Right atrium auricular region (tissue), 2 donors: ENCODE results near the gene DCDC2B. TPM values are rescaled to one million over a fixed set of nuclear protein-coding genes. Genes with fewer than 3 reads are reported as not detected.
"Not testable (repeated sequence)": the region's sequence is repeated elsewhere in the genome, so short reads cannot be mapped to it uniquely, and the experiment has no call there.

Experiments used
- DNase-seq: peaks from one replicate; pipeline ENCODE4 v3.0.0-alpha.2; 2019; ENCODE audit warnings: low spot score
- H3K27ac ChIP-seq, 2 donors: fragments of 200-600 bp; sonication (generic); 1 replicate in 1 of 2; 2 replicates in 1 of 2; pipeline ENCODE4 v1.5.1; 2016 to 2019
- H3K27me3 ChIP-seq, 2 donors: fragments of 200-600 bp; sonication (generic); one replicate each; pipeline versions ENCODE4 v1.5.1 to v1.6.0; 2017 to 2019
- H3K36me3 ChIP-seq: fragments of 200-600 bp; sonication (generic); one replicate; pipeline ENCODE4 v1.5.1; 2016
- H3K4me1 ChIP-seq, 2 donors: fragments of 200-600 bp; sonication (generic); one replicate each; pipeline versions ENCODE4 v1.5.1 to v1.6.0; 2017 to 2019
- H3K4me3 ChIP-seq, 2 donors: fragments of 200-600 bp; sonication (generic); 1 replicate in 1 of 2; 2 replicates in 1 of 2; pipeline ENCODE4 v1.5.1; 2017 to 2019; ENCODE audit warnings: mild to moderate bottlenecking in 1 of 2, moderate library complexity in 1 of 2
- H3K9me3 ChIP-seq, 2 donors: fragments of 200-600 bp; sonication (generic); one replicate each; pipeline ENCODE4 v1.5.1; 2019
- CTCF ChIP-seq, 2 donors: fragments of 200-600 bp; sonication (generic); IDR thresholded peaks; one replicate each; pipeline ENCODE4 v1.5.1; 2019; ENCODE audit warnings: antibody characterized with exemption in 2 of 2
- total RNA-seq, 2 donors: library from RNA; depleted of rRNA; stranded (reverse); fragments of >200 nt; gene quantifications; one replicate each; pipeline ENCODE4 v1.1.0, GENCODE V29; 2016

Gene DCDC2B
- total RNA-seq, 2 donors from 2014 or later: not detected

DNA sequence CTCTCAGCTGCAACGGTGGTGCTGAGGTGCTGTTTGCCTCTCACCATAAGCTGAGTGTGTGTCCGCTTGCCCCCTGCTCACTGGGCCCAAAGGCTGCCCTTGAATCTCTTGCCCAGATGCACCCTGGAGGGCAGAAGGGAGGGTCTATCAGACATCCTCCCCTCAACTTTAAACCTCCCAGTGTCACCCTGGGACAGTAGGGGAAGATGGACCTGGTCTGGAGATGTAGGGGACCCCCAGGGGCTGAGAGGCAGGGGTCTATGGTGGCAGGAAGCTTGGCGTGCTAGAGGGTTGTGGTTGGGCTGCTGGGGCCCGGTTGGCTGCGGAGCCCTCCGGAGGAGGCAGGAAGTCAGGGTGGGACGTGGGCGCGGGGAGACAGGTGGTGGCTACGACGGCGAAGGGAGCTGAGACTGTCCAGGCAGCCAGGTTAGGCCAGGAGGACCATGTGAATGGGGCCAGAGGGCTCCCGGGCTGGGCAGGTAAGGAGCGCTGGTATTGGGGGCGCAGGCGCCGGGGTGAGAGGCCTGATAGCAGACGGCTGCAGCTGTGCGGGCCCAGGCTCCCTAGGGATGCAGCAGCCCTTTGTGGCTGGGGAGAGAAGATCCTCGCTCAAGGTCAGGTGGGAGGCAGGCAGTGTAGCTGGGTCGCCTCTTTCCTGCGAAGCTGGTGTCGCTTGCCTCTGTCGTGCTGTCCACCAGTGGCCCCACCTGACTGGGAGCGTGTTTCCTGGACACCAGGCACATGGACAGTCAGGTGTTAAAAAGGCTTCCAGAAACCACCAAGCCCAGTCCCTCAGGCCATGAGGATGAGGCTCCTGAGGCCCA lies 42.2 kb downstream of the DCDC2B start, which contains the start of gene LCK:
Gene LCK, plus strand, starts transcription at position 373 of the 824 bp plus-strand sequence. CDS start 23,065 bp downstream, outside the sequence.
- no peaks in the 10 kb centered on the region for H3K9me3 ChIP-seq
- no peaks in the 10 kb centered on the region for H3K36me3 ChIP-seq
- DNase-seq: no peak
- no peaks in the 10 kb centered on the region for H3K27me3 ChIP-seq
- no peak for TF ChIP-seq CTCF (IDR thresholded peaks at IDR 0.05)
- H3K4me3 ChIP-seq: no peak within 1 kb of the TSS
- H3K4me1 ChIP-seq: peaks cover 0 to 54% of the 10 kb centered on the region in 2 donors
- peak within 1 kb of the TSS; percentile 59 to 66 for H3K27ac ChIP-seq

- Histone ChIP-seq H3K4me1 (peaks cover 0 to 17% of the 10 kb centered on the region in 2 donors), H3K27ac (no peak overlapping the region), H3K27me3 (no peaks in the 10 kb centered on the region), H3K36me3 (no peaks in the 10 kb centered on the region), H3K9me3 (no peaks in the 10 kb centered on the region), H3K4me3 (no peak overlapping the region)
- no peak for DNase-seq
- no peak for TF ChIP-seq CTCF (IDR thresholded peaks at IDR 0.05)
Observed at GRCh38 chr1:32255072-32256071, 46.5 kb downstream of the DCDC2B start.

DNA sequence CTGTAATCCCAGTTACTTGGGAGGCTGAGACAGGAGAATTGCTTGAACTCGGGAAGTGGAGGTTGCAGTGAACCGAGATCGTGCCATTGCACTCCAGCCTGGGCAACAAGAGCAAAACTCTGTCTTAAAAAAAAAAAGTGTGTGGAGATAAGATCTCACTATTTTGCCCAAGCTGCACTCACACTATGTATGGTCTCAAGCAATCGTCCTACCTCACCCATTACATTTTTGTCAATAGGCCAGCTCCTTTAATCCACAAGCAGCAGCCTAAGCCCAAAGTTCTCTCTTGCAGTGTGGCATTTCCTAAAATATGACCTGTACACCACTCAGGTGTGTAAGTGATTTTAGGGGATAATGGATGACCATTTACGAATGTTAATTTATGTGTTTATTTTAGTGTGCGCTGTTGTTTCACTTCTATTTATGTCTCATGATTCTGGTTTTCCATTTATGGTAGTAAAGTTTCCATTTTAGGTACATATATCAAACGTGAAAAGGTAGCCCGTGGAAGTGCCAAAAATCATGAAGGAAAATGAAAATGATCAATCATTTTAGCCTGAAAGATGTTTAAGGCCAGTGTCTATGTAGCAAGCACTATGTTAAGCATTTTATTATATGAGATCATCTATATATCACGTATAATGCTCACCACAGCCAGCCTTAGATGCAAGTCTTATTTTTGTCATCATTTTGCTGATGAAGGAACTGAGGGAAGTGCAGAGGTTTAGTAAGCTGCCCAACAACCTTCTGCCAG lies 47.8 kb downstream of the DCDC2B start:
- TF ChIP-seq CTCF (IDR thresholded peaks at IDR 0.05): no peak
- Histone ChIP-seq H3K27me3 (no peaks in the 10 kb centered on the region), H3K27ac (no peak overlapping the region), H3K9me3 (no peaks in the 10 kb centered on the region), H3K36me3 (no peaks in the 10 kb centered on the region), H3K4me3 (no peak overlapping the region), H3K4me1 (peaks cover 0 to 5% of the 10 kb centered on the region in 2 donors)
- no peak for DNase-seq

DNA sequence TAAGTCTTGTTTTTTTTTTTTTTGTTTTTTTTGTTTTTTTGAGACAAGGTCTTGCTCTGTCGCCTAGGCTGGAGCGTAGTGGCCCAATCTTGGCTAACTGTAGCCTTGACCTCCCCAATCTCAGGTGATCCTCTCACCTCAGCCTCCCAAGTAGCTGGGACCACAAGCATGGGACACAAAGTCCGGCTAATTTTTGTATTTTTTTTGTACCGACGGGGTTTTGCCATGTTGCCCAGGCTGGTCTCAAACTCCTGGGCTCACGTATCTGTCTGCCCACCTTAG lies 48.3 kb downstream of the DCDC2B start:
- H3K4me3 ChIP-seq: no peak overlapping the region
- TF ChIP-seq CTCF (IDR thresholded peaks at IDR 0.05): no peak
- H3K9me3 ChIP-seq: no peaks in the 10 kb centered on the region
- H3K27me3 ChIP-seq: no peaks in the 10 kb centered on the region
- DNase-seq: no peak
- H3K4me1 ChIP-seq: peaks cover 0 to 3% of the 10 kb centered on the region in 2 donors
- H3K27ac ChIP-seq: no peak overlapping the region
- no peaks in the 10 kb centered on the region for H3K36me3 ChIP-seq

DNA sequence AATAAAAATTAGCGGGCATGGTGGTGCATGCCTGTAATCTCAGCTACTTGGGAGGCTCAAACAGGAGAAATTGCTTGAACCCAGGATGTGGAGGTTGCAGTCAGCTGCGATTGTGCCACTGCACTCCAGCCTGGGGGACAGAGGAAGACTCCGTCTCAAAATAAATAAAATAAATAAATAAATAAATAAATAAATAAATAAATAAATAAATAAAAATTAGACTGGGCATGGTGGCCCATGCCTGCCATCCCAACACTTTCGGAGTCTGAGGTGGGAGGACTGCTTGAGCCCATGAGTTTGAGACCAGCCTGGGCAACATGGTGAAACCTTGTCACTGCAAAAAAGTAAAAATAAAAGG lies 54.3 kb downstream of the DCDC2B start:
- not testable (repeated sequence) for H3K27me3 ChIP-seq, DNase-seq, H3K4me1 ChIP-seq, H3K4me3 ChIP-seq, H3K36me3 ChIP-seq, H3K9me3 ChIP-seq, H3K27ac ChIP-seq
